IMR-90 (cell line): ENCODE results near the gene AKAP13. TPM values are rescaled to one million over a fixed set of nuclear protein-coding genes. Genes with fewer than 3 reads are reported as not detected.

Source experiments
- ATAC-seq: fragments of 200-7000 bp; cut with Tn5 transposase; 2 replicates; pipeline ENCODE4 v1.9.1; 2020; ENCODE audit warnings: low read depth, mild to moderate bottlenecking, moderate library complexity
- BruUV-seq: library from RNA; stranded (reverse); fragments of 400-500 nt; replicated peaks from 2 replicates; lab custom pipeline; 2021; lab: Mats Ljungman, UMichigan
- CTCF ChIA-PET: fragments of 300-600 bp; formaldehyde crosslinking; extraction: SDS; loops from one replicate; lab custom pipeline; 2021; ENCODE audit warnings: antibody characterized with exemption; lab: Yijun Ruan, JAX
- POLR2A ChIA-PET: fragments of 300-600 bp; sonication (Branson Sonifier 250); formaldehyde crosslinking; loops from one replicate; lab custom pipeline; 2022; ENCODE audit warnings: antibody characterized with exemption; ENCODE audit not compliant: unreplicated experiment; lab: Charles Lee
- DNase-seq: peaks from one replicate; pipeline ENCODE4 v3.0.0; 2013
- H2AFZ ChIP-seq: replicated peaks from 2 replicates; pipeline ENCODE3; 2013; ENCODE audit warnings: low read length, mild to moderate bottlenecking; ENCODE audit not compliant: poor library complexity
- H2AK5ac ChIP-seq: 2 replicates; pipeline ENCODE4 v1.6.1; 2013; ENCODE audit warnings: low read depth, low read length, inconsistent platforms
- H2AK9ac ChIP-seq: replicated peaks from 2 replicates; pipeline ENCODE3; 2013; ENCODE audit warnings: mild to moderate bottlenecking, low read depth, low read length, moderate library complexity; ENCODE audit not compliant: poor library complexity
- H2BK120ac ChIP-seq: 2 replicates; pipeline ENCODE4 v1.6.1; 2013; ENCODE audit warnings: low read depth, low read length, inconsistent platforms
- H2BK15ac ChIP-seq: 3 replicates; pipeline ENCODE4 v1.6.1; 2013; ENCODE audit warnings: low read depth, low read length, inconsistent platforms
- H2BK20ac ChIP-seq: 2 replicates; pipeline ENCODE4 v1.6.1; 2013; ENCODE audit warnings: low read depth, mild to moderate bottlenecking, inconsistent platforms, low read length, moderate library complexity
- H2BK5ac ChIP-seq: 2 replicates; pipeline ENCODE4 v1.6.1; 2013; ENCODE audit warnings: mild to moderate bottlenecking, low read depth, low read length, inconsistent platforms; ENCODE audit not compliant: poor library complexity, severe bottlenecking
- H3K14ac ChIP-seq: replicated peaks from 2 replicates; pipeline ENCODE4 v1.6.1; 2013; ENCODE audit warnings: low read depth, low read length, inconsistent platforms
- H3K18ac ChIP-seq: 2 replicates; pipeline ENCODE4 v1.6.1; 2013; ENCODE audit warnings: low read depth, low read length, control low read depth
- H3K23ac ChIP-seq: 2 replicates; pipeline ENCODE4 v1.6.1; 2013; ENCODE audit warnings: low read depth, low read length, inconsistent platforms
- H3K27ac ChIP-seq: 2 replicates; pipeline ENCODE4 v1.5.1; 2013; ENCODE audit warnings: mild to moderate bottlenecking, control low read depth, low read length; ENCODE audit not compliant: insufficient read depth
- H3K27me3 ChIP-seq: 2 replicates; pipeline ENCODE4 v1.6.1; 2013; ENCODE audit warnings: low read length; ENCODE audit not compliant: control insufficient read depth, insufficient read depth
- H3K36me3 ChIP-seq: 2 replicates; pipeline ENCODE4 v1.6.1; 2013; ENCODE audit warnings: low read length, mixed read lengths; ENCODE audit not compliant: control insufficient read depth, insufficient read depth
- H3K4ac ChIP-seq: 2 replicates; pipeline ENCODE4 v1.6.1; 2013; ENCODE audit warnings: low read depth, low read length, inconsistent platforms
- H3K4me1 ChIP-seq: 2 replicates; pipeline ENCODE4 v1.6.1; 2013; ENCODE audit warnings: low read length, mixed read lengths; ENCODE audit not compliant: control insufficient read depth, insufficient read depth
- H3K4me2 ChIP-seq: 2 replicates; pipeline ENCODE4 v1.6.1; 2013; ENCODE audit warnings: low read depth, mild to moderate bottlenecking, control low read depth, low read length, moderate library complexity
- H3K4me3 ChIP-seq: 2 replicates; pipeline ENCODE4 v1.5.1; 2013; ENCODE audit warnings: low read depth, mild to moderate bottlenecking, control low read depth, low read length, moderate library complexity; ENCODE audit not compliant: insufficient read depth
- H3K56ac ChIP-seq: 2 replicates; pipeline ENCODE4 v1.6.1; 2013; ENCODE audit warnings: low read length, inconsistent platforms; ENCODE audit not compliant: insufficient read depth; ENCODE audit errors: extremely low read depth
- H3K79me1 ChIP-seq, 2 experiments: 2 replicates each; pipeline ENCODE4 v1.6.1; 2013; ENCODE audit warnings: low read length in 2 of 2, inconsistent platforms in 1 of 2, low read depth in 1 of 2
- H3K9ac ChIP-seq: 2 replicates; pipeline ENCODE4 v1.6.1; 2013; ENCODE audit warnings: low read depth, low read length, control low read depth
- H3K9me1 ChIP-seq: 2 replicates; pipeline ENCODE4 v1.6.1; 2013; ENCODE audit warnings: low read length, inconsistent platforms; ENCODE audit not compliant: insufficient read depth
- H3K9me3 ChIP-seq: 2 replicates; pipeline ENCODE4 v1.6.1; 2013; ENCODE audit warnings: low read length; ENCODE audit not compliant: control insufficient read depth, insufficient read depth
- H4K20me1 ChIP-seq: 2 replicates; pipeline ENCODE4 v1.6.1; 2013; ENCODE audit warnings: low read length, inconsistent platforms; ENCODE audit not compliant: insufficient read depth
- H4K5ac ChIP-seq: 2 replicates; pipeline ENCODE4 v1.6.1; 2013; ENCODE audit warnings: mild to moderate bottlenecking, low read depth, low read length, control low read depth
- H4K8ac ChIP-seq, 2 experiments: 2 replicates each; pipeline ENCODE4 v1.6.1; 2013; ENCODE audit warnings: low read depth in 2 of 2, low read length in 2 of 2, control low read depth in 1 of 2, inconsistent platforms in 1 of 2
- H4K91ac ChIP-seq: 2 replicates; pipeline ENCODE4 v1.6.1; 2013; ENCODE audit warnings: low read depth, low read length, inconsistent platforms; ENCODE audit not compliant: insufficient read depth
- BHLHE40 ChIP-seq: fragments of 150-350 bp; IDR thresholded peaks from 2 replicates; pipeline ENCODE4 v1.6.1; 2016; ENCODE audit warnings: mild to moderate bottlenecking, low read depth, low read length
- CHD1 ChIP-seq: IDR thresholded peaks from 2 replicates; pipeline ENCODE4 v1.6.1; 2012; ENCODE audit warnings: low read depth, low read length, improper control_type of control experiment
- FOS ChIP-seq: fragments of 150-350 bp; IDR thresholded peaks from 2 replicates; pipeline ENCODE4 v1.6.1; 2016; ENCODE audit warnings: low read depth, low read length
- MAFK ChIP-seq: IDR thresholded peaks from 2 replicates; pipeline ENCODE4 v1.6.1; 2012; ENCODE audit warnings: low read depth, low read length, improper control_type of control experiment
- MXI1 ChIP-seq: IDR thresholded peaks from 2 replicates; pipeline ENCODE4 v1.6.1; 2012; ENCODE audit warnings: low read depth, mild to moderate bottlenecking, low read length, moderate library complexity, borderline replicate concordance
- NFE2L2 ChIP-seq: fragments of 150-350 bp; IDR thresholded peaks from 2 replicates; pipeline ENCODE4 v1.6.1; 2016; ENCODE audit warnings: low read depth, mild to moderate bottlenecking, low read length
- POLR2A ChIP-seq: IDR thresholded peaks from 2 replicates; pipeline ENCODE4 v1.6.1; 2012; ENCODE audit warnings: mild to moderate bottlenecking, low read depth, low read length
- RAD21 ChIP-seq: IDR thresholded peaks from 2 replicates; pipeline ENCODE4 v1.6.1; 2012; ENCODE audit warnings: low read length, improper control_type of control experiment
- RCOR1 ChIP-seq: IDR thresholded peaks from 2 replicates; pipeline ENCODE4 v1.6.1; 2012; ENCODE audit warnings: mild to moderate bottlenecking, low read length, improper control_type of control experiment; ENCODE audit not compliant: insufficient replicate concordance
- SMC3 ChIP-seq: fragments of 150-350 bp; IDR thresholded peaks from 2 replicates; pipeline ENCODE4 v1.6.1; 2016; ENCODE audit warnings: low read depth, mild to moderate bottlenecking, antibody characterized with exemption, low read length, moderate library complexity
- WGBS, 2 experiments: methylation state at CpG; one replicate each; pipeline versions ENCODE4 v1.1.5 to v1.1.7; 2013; ENCODE audit warnings: missing lambda C conversion rate in 2 of 2; ENCODE audit not compliant: insufficient read length in 1 of 2; ENCODE audit errors: extremely low coverage in 2 of 2; 5-methylcytosine and 5-hydroxymethylcytosine counted together
- dilution Hi-C: fragments of 300-500 bp; cut with HindIII; formaldehyde crosslinking; loops from one replicate; pipeline ENCODE4 v1.14.3; 2018; ENCODE audit warnings: low sequenced_read_pairs; ENCODE audit not compliant: unreplicated experiment
- in situ Hi-C: fragments of 300-500 bp; cut with MboI; formaldehyde crosslinking; loops from 3 replicates; pipeline ENCODE4 v1.14.3; 2019; ENCODE audit warnings: low sequenced_read_pairs, inconsistent platforms, mixed read lengths
- intact Hi-C: fragments of 100-400 bp; cut with micrococcal nuclease; formaldehyde crosslinking; loops from 2 replicates; pipeline ENCODE4 v1.10.0; 2022
- polyA plus RNA-seq, 3 experiments: library from polyadenylated mRNA; depleted of rRNA; stranded (reverse); fragments of >200 nt; gene quantifications; 2 replicates each; pipeline ENCODE4 v1.2.3, GENCODE V29; 2012; ENCODE audit warnings: low replicate concordance in 1 of 3
- total RNA-seq: library from RNA; depleted of rRNA; stranded (reverse); fragments of >200 nt; gene quantifications from 2 replicates; pipeline ENCODE4 v1.2.3, GENCODE V29; 2012
- TF ChIP-seq, protein P1 (sequence below): fragments of 150-350 bp; IDR thresholded peaks from 2 replicates; pipeline ENCODE4 v1.6.1; 2016; ENCODE audit warnings: low read depth, mild to moderate bottlenecking, low read length, moderate library complexity, borderline replicate concordance
- TF ChIP-seq, protein P2 (sequence below): fragments of 150-350 bp; IDR thresholded peaks from 2 replicates; pipeline ENCODE4 v1.6.1; 2017; ENCODE audit warnings: mild to moderate bottlenecking, antibody characterized with exemption, low read length, low read depth
- TF ChIP-seq, protein P3 (sequence below): conservative IDR thresholded peaks from 2 replicates; pipeline ENCODE4 v1.5.1; 2012; ENCODE audit warnings: mild to moderate bottlenecking, low read depth, low read length, improper control_type of control experiment

Gene AKAP13
- total and polyA plus RNA-seq, 2 of the 4 experiments (the other 2 are of a cell fraction), result 10.4 to 46.4 TPM

DNA sequence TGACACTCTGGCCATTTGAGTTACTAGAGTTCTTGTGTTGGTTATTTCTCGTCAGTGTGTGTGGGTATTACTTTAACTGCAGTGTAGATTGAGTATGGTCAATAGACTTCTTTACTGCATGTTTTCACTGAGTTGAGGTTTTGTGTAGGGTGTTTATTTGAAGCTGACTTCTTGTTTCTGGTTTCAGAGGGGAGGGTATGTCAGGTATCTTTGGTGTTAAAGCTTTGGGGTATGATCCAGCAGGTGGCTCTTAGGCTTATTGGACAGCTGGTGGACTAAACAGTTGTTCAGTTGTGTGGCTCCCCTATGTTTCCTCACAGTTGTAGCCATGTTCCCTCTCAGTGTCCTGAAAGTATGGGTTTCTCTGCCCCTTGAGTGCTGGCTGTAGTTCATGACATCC, 72.0 kb downstream of the AKAP13 start:
- H4K91ac ChIP-seq, result no peak overlapping the region
- H2AK5ac ChIP-seq, result no peak overlapping the region
- H3K14ac ChIP-seq, result no peak overlapping the region
- ChIA-PET CTCF (interaction anchor here (1.6 kb wide), 1 partner anchor 79 kb away, joined by 3 read pairs; no protein-coding TSS in a partner anchor), POLR2A (no interaction called here)
- no peak overlapping the region for H3K23ac ChIP-seq
- intact Hi-C loops, result no loop called here
- H4K20me1 ChIP-seq, result peaks cover 37% of the 10 kb centered on the region
- H2BK15ac ChIP-seq, result no peak overlapping the region
- H3K27ac ChIP-seq, result no peak overlapping the region
- H3K9ac ChIP-seq, result no peak overlapping the region
- no peak overlapping the region for H3K4me3 ChIP-seq
- no peak overlapping the region for H2BK20ac ChIP-seq
- in situ Hi-C loops, result no loop called here
- H3K36me3 ChIP-seq, result no peaks in the 10 kb centered on the region
- no TSS peak for BruUV-seq
- no peak overlapping the region for H2AFZ ChIP-seq
- no peak overlapping the region for H2BK5ac ChIP-seq
- H3K9me3 ChIP-seq, result peaks cover 4% of the 10 kb centered on the region; the same call in 1 of the 2 replicates
- no peak overlapping the region for H4K8ac ChIP-seq
- no peak overlapping the region for H4K5ac ChIP-seq
- H2BK120ac ChIP-seq, result no peak overlapping the region
- no peaks in the 10 kb centered on the region; the same call in 1 of the 2 replicates for H3K9me1 ChIP-seq
- no peak overlapping the region for H3K18ac ChIP-seq
- TF ChIP-seq, protein P1, sequence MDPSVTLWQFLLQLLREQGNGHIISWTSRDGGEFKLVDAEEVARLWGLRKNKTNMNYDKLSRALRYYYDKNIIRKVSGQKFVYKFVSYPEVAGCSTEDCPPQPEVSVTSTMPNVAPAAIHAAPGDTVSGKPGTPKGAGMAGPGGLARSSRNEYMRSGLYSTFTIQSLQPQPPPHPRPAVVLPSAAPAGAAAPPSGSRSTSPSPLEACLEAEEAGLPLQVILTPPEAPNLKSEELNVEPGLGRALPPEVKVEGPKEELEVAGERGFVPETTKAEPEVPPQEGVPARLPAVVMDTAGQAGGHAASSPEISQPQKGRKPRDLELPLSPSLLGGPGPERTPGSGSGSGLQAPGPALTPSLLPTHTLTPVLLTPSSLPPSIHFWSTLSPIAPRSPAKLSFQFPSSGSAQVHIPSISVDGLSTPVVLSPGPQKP, result no peak
- no peak for TF ChIP-seq RCOR1
- no peak for TF ChIP-seq NFE2L2
- TF ChIP-seq CHD1, result no peak
- no peak for TF ChIP-seq POLR2A
- TF ChIP-seq MAFK, result no peak
- TF ChIP-seq, protein P2, sequence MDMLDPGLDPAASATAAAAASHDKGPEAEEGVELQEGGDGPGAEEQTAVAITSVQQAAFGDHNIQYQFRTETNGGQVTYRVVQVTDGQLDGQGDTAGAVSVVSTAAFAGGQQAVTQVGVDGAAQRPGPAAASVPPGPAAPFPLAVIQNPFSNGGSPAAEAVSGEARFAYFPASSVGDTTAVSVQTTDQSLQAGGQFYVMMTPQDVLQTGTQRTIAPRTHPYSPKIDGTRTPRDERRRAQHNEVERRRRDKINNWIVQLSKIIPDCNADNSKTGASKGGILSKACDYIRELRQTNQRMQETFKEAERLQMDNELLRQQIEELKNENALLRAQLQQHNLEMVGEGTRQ, result no peak
- TF ChIP-seq MXI1, result no peak
- TF ChIP-seq FOS, result no peak
- TF ChIP-seq BHLHE40, result no peak
- no peak for TF ChIP-seq SMC3
- TF ChIP-seq RAD21, result no peak
- TF ChIP-seq, protein P3, sequence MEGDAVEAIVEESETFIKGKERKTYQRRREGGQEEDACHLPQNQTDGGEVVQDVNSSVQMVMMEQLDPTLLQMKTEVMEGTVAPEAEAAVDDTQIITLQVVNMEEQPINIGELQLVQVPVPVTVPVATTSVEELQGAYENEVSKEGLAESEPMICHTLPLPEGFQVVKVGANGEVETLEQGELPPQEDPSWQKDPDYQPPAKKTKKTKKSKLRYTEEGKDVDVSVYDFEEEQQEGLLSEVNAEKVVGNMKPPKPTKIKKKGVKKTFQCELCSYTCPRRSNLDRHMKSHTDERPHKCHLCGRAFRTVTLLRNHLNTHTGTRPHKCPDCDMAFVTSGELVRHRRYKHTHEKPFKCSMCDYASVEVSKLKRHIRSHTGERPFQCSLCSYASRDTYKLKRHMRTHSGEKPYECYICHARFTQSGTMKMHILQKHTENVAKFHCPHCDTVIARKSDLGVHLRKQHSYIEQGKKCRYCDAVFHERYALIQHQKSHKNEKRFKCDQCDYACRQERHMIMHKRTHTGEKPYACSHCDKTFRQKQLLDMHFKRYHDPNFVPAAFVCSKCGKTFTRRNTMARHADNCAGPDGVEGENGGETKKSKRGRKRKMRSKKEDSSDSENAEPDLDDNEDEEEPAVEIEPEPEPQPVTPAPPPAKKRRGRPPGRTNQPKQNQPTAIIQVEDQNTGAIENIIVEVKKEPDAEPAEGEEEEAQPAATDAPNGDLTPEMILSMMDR, result no peak
- no peaks in the 10 kb centered on the region; the same call in 1 of the 2 replicates for H3K4me1 ChIP-seq
- no peak overlapping the region for H3K56ac ChIP-seq
- no peak for DNase-seq
- H3K27me3 ChIP-seq, result no peaks in the 10 kb centered on the region
- peaks cover 47 to 62% of the 10 kb centered on the region in 2 experiments for H3K79me1 ChIP-seq
- H2AK9ac ChIP-seq, result no peak overlapping the region
- WGBS, 2 experiments, result 100% methylated on average over 1 of the region's 1 CpG; no CpG with 5 or more reads in 1 of the 2 experiments
- no peak overlapping the region for H3K4me2 ChIP-seq
- dilution Hi-C loops, result no loop called here
- H3K4ac ChIP-seq, result no peak overlapping the region
- no peak for ATAC-seq
